WTC11 (cell line): ENCODE data around the gene CPNE8.

Experiments used
- ZNF121 ChIP-seq: sonication (generic); formaldehyde crosslinking; IDR thresholded peaks from 2 replicates; pipeline ENCODE4 v1.8.0; 2023; ENCODE audit warnings: missing genetic modification reagents
- TF ChIP-seq, protein P1 (sequence below): sonication (generic); formaldehyde crosslinking; IDR thresholded peaks from 2 replicates; pipeline ENCODE4 v1.8.1; 2022; ENCODE audit warnings: mild to moderate bottlenecking, missing genetic modification reagents, moderate library complexity, borderline replicate concordance
- TF ChIP-seq, protein P2 (sequence below): fragments of 200-600 bp; IDR thresholded peaks from 2 replicates; pipeline ENCODE4 v1.8.0; 2022; ENCODE audit warnings: antibody characterized with exemption

DNA sequence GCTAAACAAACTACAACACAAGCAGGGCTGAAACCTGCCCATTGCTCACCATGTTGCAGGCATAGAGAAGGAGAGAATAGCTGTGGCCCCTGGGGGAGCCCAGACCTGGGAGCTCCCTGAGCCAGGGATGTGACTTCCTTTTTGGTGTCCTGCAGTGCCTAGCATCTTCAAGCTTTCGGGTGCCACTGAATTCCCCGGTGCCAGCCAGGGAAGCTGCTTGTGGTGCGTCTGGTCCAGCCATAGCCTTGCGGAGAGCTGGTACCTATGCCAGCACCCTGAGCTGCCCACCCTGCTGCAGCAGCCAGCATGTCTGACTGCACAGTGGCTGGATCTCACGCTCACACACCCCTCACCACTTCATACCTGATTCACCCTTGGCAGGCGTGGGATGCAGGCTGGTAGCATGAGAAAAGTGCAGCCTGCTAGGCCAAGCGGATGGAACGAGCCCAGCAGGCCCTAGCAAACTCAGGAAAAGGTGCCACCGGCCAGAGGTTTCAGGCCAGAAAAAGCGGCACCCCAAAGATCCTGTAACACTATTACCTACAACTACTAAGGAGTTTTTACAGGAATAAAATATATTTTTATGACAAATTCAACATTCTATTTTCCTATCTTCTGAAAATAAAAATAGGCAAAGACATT lies 183.7 kb downstream of the CPNE8 start:
- TF ChIP-seq, protein P1, sequence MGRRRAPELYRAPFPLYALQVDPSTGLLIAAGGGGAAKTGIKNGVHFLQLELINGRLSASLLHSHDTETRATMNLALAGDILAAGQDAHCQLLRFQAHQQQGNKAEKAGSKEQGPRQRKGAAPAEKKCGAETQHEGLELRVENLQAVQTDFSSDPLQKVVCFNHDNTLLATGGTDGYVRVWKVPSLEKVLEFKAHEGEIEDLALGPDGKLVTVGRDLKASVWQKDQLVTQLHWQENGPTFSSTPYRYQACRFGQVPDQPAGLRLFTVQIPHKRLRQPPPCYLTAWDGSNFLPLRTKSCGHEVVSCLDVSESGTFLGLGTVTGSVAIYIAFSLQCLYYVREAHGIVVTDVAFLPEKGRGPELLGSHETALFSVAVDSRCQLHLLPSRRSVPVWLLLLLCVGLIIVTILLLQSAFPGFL (CRISPR knock-in tag) = no peak
- TF ChIP-seq, protein P2, sequence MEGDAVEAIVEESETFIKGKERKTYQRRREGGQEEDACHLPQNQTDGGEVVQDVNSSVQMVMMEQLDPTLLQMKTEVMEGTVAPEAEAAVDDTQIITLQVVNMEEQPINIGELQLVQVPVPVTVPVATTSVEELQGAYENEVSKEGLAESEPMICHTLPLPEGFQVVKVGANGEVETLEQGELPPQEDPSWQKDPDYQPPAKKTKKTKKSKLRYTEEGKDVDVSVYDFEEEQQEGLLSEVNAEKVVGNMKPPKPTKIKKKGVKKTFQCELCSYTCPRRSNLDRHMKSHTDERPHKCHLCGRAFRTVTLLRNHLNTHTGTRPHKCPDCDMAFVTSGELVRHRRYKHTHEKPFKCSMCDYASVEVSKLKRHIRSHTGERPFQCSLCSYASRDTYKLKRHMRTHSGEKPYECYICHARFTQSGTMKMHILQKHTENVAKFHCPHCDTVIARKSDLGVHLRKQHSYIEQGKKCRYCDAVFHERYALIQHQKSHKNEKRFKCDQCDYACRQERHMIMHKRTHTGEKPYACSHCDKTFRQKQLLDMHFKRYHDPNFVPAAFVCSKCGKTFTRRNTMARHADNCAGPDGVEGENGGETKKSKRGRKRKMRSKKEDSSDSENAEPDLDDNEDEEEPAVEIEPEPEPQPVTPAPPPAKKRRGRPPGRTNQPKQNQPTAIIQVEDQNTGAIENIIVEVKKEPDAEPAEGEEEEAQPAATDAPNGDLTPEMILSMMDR = no peak
- TF ChIP-seq ZNF121 (CRISPR knock-in tag) = no peak
